DMS53 treated with DMSO at 0.1 percent for 48 hours (cell line): Measurements from ENCODE around the gene GLT1D1.

ENCODE experiments used
- DNase-seq: peaks from one replicate; lab custom pipeline; 2025; ENCODE audit not compliant: unreplicated experiment; lab: John Stamatoyannopoulos, UW

GLT1D1 gene

DNA sequence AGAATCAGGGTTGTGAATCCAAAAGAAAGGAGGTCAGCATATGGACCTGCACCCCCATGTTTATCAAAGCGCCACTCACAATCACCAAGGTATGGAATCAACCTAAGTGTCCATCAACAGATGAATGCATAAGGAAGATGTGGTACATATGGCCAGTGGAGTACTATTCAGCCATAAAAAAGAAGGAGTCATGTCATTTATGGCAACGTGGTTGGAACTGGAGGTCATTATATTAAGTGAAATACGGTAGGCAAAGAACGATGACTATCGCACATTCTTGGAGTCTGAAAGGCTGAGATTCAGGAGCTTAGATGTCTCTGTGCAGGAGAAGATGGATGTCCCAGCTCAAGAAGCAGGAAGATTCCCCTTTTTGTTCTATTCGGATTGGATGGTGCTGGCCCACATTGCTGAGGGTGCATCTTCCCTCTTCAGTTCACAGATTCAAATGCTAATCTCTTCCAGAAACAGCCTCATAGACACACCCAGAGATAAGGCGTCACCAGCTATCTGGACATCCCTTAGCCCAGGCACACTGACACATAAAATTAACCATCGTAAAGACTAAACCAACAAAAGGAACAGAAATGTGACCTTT, 108.1 kb downstream of the GLT1D1 start:
- DNase-seq = no peak

DNA sequence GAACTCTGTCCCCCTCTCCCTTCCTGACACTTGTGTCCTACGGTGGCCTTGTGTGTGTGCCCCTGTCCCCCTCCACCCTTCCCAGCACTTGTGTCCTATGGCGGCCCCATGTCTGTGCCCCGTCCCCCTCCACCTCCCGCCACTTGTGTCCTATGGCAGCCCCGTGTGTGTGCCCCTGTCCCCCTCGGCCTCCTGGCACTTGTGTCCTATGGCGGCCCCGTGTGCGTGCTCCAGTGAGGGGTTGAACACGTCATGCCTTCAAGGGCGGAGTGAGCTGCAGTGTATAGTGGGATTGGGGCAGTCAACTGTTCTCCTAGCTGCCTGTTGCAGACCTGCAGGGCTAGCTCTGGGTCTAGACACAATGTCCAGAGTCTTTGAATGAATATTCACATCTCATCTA, 108.7 kb downstream of the GLT1D1 start:
- DNase-seq = no peak

DNA sequence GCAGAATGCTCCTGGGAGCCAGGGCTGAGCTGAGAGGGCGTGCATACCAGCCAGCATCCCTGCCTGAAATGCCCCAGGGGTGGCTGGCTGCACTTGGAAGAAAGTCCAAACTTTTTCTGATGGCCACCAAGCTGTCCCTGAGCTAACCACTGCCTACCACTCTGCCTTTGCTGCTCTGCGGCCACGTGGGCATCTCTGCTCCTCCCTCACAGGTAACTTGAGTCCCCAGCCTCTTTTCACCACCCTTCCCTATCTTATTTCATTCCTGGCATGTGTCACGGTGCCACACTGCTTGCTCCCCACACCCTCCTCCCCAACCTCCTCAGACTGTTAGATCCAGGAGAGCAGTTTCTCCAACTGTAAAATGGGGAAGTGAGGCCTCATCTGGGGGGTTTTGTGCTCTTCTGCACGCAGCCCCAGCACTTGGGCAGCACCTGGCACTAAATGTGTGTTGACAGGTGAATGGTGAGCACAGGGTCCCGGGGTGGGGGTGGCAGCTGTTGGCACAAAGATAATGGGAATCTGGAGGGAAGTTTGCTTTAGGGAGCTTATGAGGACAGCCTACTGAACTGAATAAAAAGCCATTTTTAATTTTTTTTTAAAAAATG, 113.0 kb downstream of the GLT1D1 start:
- no peak for DNase-seq

DNA sequence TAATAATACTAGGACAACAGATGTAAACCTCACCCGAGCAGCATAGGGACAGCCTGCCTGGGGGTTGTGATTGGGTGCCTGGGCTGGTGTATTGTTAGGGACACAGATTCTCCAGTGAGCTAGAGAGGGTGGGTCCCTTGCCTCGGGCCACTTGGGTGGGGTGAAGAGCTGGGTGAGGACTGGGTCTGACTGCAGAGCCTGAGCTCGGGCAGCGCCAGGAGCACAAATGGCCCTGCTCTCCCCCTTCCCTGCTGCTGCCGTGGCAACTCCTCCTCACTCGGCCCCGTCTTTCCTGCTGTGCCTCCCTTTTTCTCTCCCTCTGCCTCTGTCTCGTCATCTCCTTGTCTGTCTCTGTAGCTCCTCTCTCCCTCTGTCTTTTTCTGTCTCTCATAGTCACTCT, 115.4 kb downstream of the GLT1D1 start:
- DNase-seq = no peak

DNA sequence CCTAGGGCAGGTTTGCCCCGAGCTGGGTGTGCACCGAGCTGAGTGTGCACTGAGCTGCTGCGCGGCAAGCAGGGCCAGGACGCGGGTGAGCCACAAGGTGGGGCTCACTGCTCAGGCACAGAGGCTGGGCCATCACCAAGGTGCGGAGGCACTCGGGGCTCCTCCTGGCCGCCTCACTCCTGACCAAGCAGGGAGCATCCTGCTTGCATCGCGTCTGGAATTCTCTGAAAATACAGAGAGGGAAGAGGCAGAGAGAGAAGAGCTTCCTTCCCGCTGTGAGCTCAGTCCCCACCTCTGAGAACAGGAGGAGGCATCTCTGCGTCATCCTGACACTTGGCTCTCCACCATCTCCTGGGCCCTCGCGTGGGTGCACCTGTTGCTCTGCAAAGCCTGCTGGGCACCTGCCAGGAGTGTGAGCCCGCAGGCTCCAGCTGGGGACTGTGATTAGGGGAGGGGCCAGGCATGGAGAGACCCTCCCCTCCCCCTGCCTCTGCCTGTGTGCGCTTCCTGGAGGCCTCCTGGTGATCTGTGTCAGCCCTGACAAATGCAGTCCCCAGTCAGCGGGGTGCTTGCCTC, 116.3 kb downstream of the GLT1D1 start:
- peak; percentile 76 for DNase-seq

DNA sequence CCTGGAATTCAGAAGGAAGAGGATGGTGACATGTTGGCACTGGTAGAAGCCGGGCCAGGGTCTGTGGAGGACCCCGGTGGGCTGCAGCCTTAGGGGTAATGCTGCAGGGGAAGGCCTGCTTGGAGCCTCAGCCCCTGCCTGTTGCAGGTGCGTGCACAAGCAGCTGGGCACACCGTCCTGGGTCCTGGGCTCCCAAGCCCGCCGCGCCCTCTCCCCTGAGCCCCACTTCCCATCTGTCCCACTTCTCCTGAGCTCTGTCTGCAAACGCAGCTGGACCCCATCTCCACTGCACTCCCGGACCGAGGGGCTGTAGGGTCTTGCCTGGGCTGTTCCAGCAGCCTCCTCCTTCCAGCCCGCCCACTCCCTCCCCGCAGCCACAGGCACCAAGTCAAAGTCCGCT, 116.8 kb downstream of the GLT1D1 start:
- no peak for DNase-seq

DNA sequence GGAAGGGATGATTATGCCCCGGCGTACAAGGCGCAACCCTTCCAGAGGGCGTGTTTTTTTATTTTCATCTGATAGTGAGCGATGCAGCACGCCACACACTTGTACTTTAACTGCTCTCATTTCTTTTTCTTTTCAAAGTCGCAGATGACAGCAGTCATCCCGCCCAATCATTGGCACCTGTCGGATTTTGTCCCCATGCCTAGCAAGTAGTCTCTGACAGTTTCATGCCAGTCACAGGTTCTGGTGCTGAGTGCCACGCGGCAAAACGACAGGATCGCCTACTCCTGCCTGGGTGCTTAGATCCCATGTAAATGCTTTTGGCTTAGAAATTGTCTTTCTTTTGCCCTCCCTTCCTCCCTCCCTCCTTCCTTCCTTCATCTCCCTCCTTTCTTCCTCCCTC, 117.7 kb downstream of the GLT1D1 start:
- DNase-seq = no peak

DNA sequence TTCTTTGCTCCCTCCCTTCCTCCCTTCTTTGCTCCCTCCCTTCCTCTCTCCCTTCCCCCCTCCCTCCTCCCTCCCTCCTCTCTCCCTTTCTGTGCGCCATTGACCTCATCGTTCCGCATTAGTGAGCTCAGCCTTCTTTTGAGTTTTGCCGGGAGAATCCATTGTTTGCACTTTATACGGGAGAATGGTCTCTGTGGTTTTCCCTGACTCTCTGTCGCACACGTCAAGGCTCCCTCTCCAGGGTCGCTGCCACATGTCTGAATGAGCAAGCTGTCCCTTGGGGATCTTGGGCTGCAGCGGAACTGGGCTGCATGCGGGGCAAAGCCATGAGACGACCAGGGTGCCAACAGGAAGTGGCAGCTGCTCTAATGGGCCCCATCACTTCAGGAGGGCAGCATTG, 118.5 kb downstream of the GLT1D1 start:
- DNase-seq = peak; percentile 37

DNA sequence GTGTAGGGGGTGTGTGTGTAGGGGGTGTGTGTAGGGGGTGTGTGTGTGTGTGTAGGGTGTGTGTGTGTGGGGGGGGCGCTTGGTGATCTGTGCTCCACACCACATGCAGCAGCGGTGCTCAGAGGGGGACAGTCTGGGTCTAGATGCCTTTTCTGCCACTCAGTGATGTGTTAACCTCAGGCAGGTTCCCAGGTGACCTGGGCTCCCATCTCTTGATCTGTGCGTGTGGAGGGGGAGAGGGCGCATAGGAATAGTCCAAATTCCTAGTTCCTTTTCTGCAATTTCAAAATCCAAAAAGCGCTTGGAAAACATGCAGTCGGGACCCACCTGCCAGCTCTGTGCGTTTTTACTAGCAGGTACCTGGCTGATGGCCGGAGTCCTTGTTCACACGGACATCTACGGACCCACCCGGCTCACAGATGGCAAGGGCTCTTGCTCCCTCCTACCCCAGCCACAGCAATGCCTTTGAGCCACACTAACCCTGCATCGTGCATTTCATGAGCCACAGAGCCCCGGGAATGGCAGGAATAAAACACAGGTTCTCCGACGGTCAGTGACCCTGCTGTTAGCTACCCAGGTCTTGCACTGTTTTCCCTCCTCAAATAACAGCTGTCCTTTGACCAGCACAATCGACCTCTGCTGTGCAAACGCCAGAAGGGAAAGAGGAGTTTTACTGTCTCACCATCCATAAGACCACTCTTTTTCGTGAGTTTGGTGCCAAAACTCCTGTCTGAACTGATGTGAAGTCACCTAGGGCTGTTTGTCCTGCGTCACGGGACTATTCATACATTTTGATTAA, 120.8 kb downstream of the GLT1D1 start:
- no peak for DNase-seq

DNA sequence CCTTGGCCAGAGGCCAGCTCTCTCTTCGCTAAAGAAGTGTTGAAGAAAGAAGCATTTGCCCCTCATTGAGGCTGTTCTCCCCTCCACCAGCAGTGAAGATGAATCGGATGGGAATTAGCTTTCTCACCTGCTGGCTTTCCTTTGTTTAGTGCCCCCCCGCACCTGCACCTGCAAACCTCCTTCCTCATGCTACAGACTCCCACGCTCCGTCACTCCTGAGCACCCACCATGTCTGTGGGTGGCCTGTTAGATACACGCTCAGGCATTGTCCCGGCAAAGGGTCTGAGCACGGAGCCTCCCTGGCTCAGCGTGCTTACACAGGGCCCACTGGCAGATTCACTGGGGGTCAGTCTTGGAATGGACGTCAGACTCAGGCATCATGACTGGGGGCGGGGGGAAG, 121.6 kb downstream of the GLT1D1 start:
- no peak for DNase-seq

DNA sequence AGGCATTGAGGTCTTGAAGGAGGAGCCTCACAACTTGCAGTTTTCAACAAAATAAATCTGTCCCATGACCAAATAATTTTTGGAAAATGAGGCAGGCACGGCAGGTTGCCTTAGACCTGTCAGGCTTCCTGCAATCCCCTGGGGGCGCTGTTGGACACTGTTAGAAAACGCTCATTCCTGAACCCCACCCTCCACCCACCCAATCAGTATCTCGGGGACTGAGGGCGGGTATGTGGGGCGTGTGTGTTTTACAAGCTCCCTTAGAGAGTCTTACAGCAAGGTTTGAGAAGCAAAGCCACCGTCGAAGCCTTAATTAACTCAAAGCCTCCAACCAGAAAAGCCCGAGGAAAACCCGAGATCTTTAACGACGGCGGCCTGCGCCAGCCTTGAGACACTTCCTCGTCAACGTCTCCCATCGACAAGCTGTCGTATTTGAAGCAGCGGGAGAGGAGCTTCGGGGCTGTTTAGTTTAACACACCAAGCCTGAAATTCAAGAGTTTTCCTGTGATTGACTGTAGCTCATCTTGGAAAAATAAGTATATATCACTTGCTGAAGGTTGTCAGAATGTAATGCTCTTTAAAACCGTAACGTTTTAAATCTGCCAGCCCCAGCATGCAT, 123.0 kb downstream of the GLT1D1 start:
- DNase-seq = no peak

DNA sequence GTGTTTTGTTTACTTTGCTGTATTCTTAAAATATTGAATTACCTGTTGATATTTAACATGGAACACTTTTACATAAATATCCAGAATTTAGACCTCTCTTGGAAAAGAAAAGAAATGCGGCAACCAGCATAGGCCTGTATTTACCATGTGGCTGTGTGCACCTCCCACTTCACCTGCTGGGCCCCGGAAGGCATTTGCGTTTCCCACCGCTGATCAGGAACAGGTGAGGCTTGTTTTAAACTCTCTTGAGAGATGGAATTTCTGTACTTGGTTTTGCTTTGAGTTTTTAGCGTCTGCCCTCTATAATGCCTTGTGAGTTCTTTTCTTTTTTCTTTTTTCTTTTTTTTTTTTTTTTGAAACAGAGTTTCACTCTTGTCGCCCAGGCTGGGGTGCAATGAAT, 124.2 kb downstream of the GLT1D1 start:
- no peak for DNase-seq

DNA sequence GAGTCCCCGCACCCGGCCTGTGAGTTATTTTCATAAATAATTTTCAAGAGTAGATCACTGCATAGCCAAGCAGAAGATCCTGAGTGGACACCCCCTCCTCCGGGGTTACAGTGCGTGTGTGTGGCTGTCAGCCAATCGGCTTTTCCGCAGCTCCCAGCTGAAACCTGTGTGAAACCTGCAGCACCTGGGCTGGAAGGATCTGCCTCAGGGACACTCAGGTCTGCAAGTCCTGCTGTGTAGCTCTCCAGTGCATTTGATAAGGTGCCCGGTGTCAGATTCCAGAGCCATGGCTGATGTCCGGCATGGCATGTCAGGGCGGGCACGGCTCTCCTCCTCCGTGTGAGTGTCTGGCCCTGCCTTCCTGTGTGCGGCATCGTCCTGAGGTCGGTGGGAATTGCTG, 124.8 kb downstream of the GLT1D1 start:
- no peak for DNase-seq

DNA sequence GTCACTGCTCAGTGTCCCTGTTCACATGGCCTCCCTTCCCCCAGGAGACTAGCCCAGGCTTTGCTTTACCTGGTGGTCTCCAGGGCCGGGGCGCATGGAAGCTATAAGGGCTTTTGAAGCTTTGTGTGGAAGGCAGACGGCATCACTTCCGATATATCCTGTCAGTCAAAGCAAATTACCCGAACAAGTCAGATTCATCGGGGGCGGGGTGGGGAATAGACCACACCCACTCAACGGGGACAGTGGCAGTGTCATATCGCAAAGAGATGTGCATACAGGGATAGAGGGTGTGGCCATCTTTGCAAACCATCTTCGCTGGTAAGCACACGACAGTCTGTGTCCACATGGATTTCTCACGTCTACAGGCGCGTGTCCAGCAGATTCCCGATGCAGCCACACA, 127.3 kb downstream of the GLT1D1 start:
- no peak for DNase-seq

DNA sequence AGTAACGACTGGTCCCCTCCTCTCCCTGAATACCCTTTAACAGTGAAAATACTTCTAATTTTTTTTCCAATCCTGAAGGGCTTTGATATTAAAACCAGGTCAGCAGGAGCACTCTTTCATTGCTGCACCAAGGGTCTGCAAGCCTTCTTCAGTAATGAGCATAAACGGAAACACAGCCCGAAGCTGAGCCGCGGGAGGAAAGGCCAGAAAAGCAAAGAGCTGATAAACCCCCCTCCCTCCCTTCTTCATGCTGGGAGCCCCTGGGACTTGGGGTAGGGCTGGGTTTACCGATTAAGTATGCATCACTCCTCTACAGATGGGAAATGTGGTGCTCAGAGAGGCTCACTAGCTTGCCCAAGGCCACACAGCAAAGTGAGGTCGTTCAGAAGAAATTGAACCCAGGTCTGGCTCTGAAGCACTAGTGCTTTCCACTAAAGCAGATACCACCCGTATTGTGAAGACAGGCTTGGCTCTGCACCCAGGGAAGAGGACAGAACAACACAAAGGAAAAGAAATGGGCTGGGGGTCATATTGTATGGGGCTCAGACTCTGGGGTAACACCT, 128.8 kb downstream of the GLT1D1 start:
- DNase-seq = no peak

DNA sequence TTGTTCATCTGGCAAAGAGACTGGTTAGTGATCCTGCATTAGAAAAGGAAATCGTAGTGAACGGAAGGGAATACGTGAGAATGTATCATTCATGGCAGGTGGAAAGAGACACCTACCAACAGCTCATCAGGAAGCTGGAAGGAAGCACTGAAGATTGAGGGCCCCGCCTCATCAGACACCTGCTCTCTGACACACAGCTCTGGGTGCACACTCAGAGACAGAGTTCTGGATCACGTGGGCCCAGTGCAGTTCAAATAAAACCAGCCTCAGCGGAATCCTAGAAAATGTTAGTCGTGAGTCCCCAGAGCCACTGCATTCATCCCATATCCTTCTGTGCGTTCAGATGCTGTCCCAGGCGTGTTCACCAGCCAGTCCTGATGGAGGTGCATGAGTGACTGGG, 129.7 kb downstream of the GLT1D1 start:
- DNase-seq = peak; percentile 39

DNA sequence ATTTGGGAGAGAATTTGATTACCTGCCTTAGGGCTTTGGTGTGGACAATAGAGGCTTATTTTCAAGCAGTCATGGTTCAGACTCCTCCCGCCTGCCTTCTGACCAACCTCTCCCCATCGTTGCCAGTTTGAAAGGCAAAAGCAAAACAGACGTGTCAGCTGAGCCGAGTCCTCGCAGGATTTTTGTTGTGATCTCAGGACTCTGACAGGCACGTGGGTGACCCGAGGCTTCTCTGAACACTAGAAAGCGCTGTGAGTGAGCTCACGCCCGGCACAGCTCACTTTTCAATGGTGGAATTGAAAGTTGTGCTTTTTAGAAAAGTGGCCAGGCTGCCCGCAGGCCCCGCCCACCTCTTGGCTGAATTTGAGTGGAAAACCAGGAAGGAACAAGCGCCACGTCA, 130.1 kb downstream of the GLT1D1 start:
- DNase-seq = no peak

DNA sequence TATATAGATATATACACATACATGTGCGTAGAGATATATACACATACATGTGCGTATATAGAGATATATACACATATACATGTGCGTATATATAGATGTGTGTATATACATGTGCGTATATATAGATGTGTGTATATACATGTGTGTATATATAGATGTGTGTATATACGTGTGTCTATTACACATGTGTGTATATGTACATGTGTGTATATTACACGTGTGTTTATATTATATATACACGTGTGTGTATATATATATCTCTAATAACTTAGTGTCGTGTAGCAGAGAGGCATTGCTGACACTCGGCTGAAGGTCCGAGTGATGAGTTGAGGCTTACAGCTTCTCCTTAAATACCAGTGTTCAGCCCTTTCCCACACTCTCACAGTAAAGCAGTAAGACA, 133.7 kb downstream of the GLT1D1 start:
- DNase-seq = no peak

DNA sequence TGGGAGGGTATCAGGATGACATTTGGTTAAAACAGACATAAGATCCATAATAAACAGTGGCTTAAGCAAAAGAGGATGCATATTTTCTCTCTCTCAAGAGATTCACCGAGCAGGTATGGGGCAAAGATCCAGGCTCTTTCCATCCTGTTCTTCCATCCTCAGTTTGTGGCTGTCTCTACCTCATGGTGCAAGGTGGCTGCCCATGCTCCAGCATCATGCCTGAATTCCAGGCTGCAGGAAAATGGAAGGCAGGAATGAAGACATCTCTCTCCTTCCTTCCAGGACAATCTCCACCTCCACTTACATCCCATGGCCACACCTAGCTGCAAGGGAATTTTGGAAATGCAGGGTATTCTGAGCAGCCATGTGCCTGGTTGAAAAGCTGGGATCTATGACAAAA, 136.0 kb downstream of the GLT1D1 start:
- DNase-seq = no peak

DNA sequence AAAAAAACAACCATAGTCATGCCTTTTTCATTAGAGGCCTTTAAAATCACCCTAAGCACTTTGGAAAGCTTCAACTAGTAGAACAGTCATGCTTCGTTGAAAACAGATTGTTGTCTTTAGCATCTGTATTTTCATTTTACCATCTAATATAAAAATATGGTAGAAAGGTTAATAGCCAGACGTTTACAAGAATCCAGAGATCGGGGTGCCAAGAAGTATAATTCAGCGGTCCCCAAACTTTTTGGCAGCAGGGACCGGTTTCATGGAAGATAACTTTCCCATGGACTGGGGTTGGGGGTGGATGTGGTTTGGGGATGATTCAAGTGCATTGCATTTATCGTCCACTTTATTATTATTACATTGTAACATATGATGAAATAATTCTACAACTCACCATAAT, 138.4 kb downstream of the GLT1D1 start:
- DNase-seq = no peak

DNA sequence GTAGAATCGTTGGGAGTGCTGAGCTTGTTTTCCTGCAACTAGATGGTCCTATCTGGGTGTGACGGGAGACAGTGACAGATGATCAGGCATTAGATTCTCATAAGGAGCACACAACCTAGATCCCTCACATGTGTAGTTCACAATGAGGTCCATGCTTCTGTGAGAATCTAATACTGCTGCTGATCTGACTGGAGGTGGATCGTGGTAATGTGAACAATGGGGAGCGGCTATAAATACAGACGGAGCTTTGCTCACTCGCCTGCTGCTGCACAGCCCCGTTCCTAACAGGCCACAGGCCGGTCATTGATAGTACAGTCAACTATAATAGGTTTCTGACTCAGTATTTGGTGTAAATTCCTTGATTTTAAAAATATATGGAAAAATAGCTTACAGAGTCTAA, 138.8 kb downstream of the GLT1D1 start:
- DNase-seq = no peak
